Measurements from ENCODE around the gene HIPK2. TPM values are rescaled to one million over a fixed set of nuclear protein-coding genes. Genes with fewer than 3 reads are reported as not detected.

The HIPK2 gene
- total RNA-seq, 1 donor from 2014 or later = 44.0 TPM

DNA sequence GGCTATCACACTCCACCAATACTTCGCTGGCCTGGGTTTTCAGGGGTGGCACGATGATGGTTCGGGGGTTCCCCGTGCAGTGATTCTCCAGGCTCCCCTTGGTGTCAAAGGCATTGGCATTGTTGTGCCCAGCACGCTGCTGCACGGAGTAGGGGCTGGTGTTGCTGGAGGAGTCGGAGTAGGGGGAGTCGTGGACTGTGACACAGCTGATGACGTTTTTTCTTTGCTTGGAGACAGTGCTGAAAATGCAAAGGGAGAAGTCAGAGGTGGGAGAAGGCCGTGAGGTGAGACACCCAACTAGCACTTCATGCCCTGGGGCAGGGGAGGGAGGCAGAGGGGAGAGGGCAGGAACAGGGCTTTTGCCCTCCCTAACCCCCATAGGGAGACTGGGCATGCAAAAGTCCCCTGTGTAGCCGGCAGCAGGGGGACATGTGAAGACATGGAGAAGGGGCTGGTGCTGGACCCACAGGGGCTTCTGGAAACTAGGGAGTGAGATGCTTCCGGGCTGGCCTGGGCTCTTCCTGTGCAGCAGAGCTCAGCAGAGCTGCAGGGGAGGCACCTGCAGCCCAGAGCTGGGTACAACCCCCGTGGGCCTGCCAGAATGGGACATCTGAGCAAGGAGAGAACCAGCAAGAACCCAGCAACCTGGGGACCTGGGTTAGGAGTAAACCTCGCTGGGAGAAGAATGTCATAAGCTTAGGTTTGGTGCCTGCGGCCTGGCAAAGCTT lies 193.8 kb downstream of the HIPK2 start:
- no peak overlapping the region for H3K4me3 ChIP-seq (ENCODE audit: low read depth, low read length)
- no peak for DNase-seq (ENCODE audit: low read depth)
- peaks cover 7% of the 10 kb centered on the region for H3K36me3 ChIP-seq (ENCODE audit: control insufficient read depth, insufficient read depth, low read length)
- TF ChIP-seq, protein P1, sequence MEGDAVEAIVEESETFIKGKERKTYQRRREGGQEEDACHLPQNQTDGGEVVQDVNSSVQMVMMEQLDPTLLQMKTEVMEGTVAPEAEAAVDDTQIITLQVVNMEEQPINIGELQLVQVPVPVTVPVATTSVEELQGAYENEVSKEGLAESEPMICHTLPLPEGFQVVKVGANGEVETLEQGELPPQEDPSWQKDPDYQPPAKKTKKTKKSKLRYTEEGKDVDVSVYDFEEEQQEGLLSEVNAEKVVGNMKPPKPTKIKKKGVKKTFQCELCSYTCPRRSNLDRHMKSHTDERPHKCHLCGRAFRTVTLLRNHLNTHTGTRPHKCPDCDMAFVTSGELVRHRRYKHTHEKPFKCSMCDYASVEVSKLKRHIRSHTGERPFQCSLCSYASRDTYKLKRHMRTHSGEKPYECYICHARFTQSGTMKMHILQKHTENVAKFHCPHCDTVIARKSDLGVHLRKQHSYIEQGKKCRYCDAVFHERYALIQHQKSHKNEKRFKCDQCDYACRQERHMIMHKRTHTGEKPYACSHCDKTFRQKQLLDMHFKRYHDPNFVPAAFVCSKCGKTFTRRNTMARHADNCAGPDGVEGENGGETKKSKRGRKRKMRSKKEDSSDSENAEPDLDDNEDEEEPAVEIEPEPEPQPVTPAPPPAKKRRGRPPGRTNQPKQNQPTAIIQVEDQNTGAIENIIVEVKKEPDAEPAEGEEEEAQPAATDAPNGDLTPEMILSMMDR (IDR thresholded peaks at IDR 0.05; ENCODE audit: insufficient read depth, low read length, poor library complexity, severe bottlenecking) = no peak
- H3K27me3 ChIP-seq (ENCODE audit: control insufficient read depth, insufficient read depth, low read length) = no peaks in the 10 kb centered on the region

DNA sequence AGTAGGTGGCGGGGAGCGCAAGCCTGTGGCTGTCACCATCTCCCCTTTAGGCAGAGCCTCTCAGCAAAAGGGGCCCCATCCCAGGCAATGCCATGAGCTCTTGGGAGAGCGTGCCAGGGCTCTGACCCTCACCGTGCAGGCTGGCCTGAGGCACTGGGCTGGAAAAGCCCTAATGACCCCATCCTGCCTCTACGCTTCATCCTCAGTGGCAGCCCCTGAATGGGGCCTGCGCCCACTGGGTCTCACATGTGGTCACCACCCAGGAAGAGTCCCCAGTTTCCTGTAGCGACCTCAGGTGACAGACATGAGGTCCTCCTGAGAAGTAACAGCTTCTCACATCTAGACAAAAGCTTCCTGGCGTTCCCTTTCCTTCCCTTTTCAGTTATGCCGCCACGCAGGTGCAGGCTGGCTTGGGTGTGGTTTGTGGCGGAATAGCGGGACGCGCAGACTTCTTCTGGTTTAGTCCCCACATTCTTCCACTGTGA lies 195.1 kb downstream of the HIPK2 start:
- peaks cover 4% of the 10 kb centered on the region for H3K36me3 ChIP-seq (ENCODE audit: control insufficient read depth, insufficient read depth, low read length)
- TF ChIP-seq, protein P1 (IDR thresholded peaks at IDR 0.05; ENCODE audit: insufficient read depth, low read length, poor library complexity, severe bottlenecking) = no peak
- no peak for DNase-seq (ENCODE audit: low read depth)
- no peaks in the 10 kb centered on the region for H3K27me3 ChIP-seq (ENCODE audit: control insufficient read depth, insufficient read depth, low read length)
- no peak overlapping the region for H3K4me3 ChIP-seq (ENCODE audit: low read depth, low read length)

- Histone ChIP-seq H3K27me3 (ENCODE audit: control insufficient read depth, insufficient read depth, low read length) (no peaks in the 10 kb centered on the region), H3K4me3 (ENCODE audit: low read depth, low read length) (no peak overlapping the region), H3K36me3 (ENCODE audit: control insufficient read depth, insufficient read depth, low read length) (peaks cover 4% of the 10 kb centered on the region)
- no peak for DNase-seq (ENCODE audit: low read depth)
- TF ChIP-seq, protein P1 (IDR thresholded peaks at IDR 0.05; ENCODE audit: insufficient read depth, low read length, poor library complexity, severe bottlenecking) = no peak
Measured at GRCh38 chr7:139582130-139582650, 195.6 kb downstream of the HIPK2 start.

DNA sequence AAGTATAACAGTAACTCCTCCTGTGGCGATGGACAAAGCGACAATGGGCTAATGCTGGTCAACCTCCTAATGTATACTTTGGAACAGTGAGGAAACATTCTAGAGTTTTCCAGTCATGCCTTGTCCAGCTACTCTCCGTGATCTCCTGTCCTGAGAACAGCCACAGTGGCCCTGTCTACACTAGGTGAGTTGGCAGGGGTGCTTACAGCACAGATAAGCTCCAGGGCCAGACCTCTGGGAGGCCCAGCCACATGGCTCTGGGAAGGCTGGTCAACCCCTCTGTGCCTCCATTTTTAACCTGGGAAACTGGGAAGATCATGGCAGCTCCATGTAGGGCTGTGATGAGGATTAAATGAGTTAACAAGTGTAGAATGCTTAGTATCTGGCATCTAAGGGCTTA lies 197.4 kb downstream of the HIPK2 start:
- H3K4me3 ChIP-seq (ENCODE audit: low read depth, low read length) = no peak overlapping the region
- TF ChIP-seq, protein P1 (IDR thresholded peaks at IDR 0.05; ENCODE audit: insufficient read depth, low read length, poor library complexity, severe bottlenecking) = no peak
- H3K27me3 ChIP-seq (ENCODE audit: control insufficient read depth, insufficient read depth, low read length) = no peaks in the 10 kb centered on the region
- DNase-seq (ENCODE audit: low read depth) = no peak
- H3K36me3 ChIP-seq (ENCODE audit: control insufficient read depth, insufficient read depth, low read length) = peaks cover 5% of the 10 kb centered on the region

GRCh38 chr7:139576179-139576973 lies 201.4 kb downstream of the HIPK2 start:
- DNase-seq (ENCODE audit: low read depth) = no peak
- TF ChIP-seq, protein P1 (IDR thresholded peaks at IDR 0.05; ENCODE audit: insufficient read depth, low read length, poor library complexity, severe bottlenecking) = no peak
- Histone ChIP-seq H3K4me3 (ENCODE audit: low read depth, low read length) (no peak overlapping the region), H3K36me3 (ENCODE audit: control insufficient read depth, insufficient read depth, low read length) (peaks cover 2% of the 10 kb centered on the region), H3K27me3 (ENCODE audit: control insufficient read depth, insufficient read depth, low read length) (no peaks in the 10 kb centered on the region)

Data from kidney epithelial cell (primary cell).